GM19043 (cell line): ENCODE measurements around the gene METTL27.
"Not testable (repeated sequence)": the region's sequence is repeated elsewhere in the genome, so short reads cannot be mapped to it uniquely, and the experiment has no call there.

Experiments
- ATAC-seq: cut with Tn5 transposase; IDR thresholded peaks from one replicate; pipeline ENCODE4 v1.9.1; 2021; ENCODE audit warnings: low read depth; ENCODE audit not compliant: unreplicated experiment

METTL27 gene

GRCh38 chr7:73870041-73870492 lies 27.8 kb upstream of the METTL27 start:
- ATAC-seq: no peak

- no peak for ATAC-seq
Measured at GRCh38 chr7:73869011-73869798, 26.9 kb upstream of the METTL27 start.

GRCh38 chr7:73866446-73866767 lies 24.1 kb upstream of the METTL27 start:
- no peak for ATAC-seq

- no peak for ATAC-seq
Measured at GRCh38 chr7:73865738-73866445, 23.6 kb upstream of the METTL27 start.

GRCh38 chr7:73864981-73865711 lies 22.8 kb upstream of the METTL27 start:
- ATAC-seq: no peak

- no peak for ATAC-seq
Measured at GRCh38 chr7:73861305-73861704, 19.0 kb upstream of the METTL27 start.

- no peak for ATAC-seq
Measured at GRCh38 chr7:73860859-73861258, 18.5 kb upstream of the METTL27 start, which contains the start of gene TMEM270. Gene TMEM270, plus strand, starts transcription at chr7:73861159. Its CDS starts 36 bp downstream, at chr7:73861195.

GRCh38 chr7:73858807-73859206 lies 16.5 kb upstream of the METTL27 start:
- ATAC-seq: no peak

GRCh38 chr7:73856941-73857340 lies 14.6 kb upstream of the METTL27 start:
- no peak for ATAC-seq

- no peak for ATAC-seq
Measured at GRCh38 chr7:73852500-73852899, 10.2 kb upstream of the METTL27 start.

- ATAC-seq: peak; percentile 56
Measured at GRCh38 chr7:73851410-73852338, 9.4 kb upstream of the METTL27 start.

GRCh38 chr7:73850781-73851207 lies 8.5 kb upstream of the METTL27 start:
- ATAC-seq: no peak

- ATAC-seq: no peak
Measured at GRCh38 chr7:73847941-73848723, 5.8 kb upstream of the METTL27 start.

GRCh38 chr7:73845701-73846195 lies 3.4 kb upstream of the METTL27 start:
- ATAC-seq: not testable (repeated sequence)

GRCh38 chr7:73844848-73845460 lies 2.6 kb upstream of the METTL27 start:
- no peak for ATAC-seq

GRCh38 chr7:73844131-73844547 lies 1.8 kb upstream of the METTL27 start:
- no peak for ATAC-seq

- no peak for ATAC-seq
Measured at GRCh38 chr7:73841689-73842066, 638 bp downstream of the METTL27 start.

- ATAC-seq: no peak
Measured at GRCh38 chr7:73840715-73841379, 1.5 kb downstream of the METTL27 start.
